ENCODE data around the gene SEMA3G. TPM values are rescaled to one million over a fixed set of nuclear protein-coding genes. Genes with fewer than 3 reads are reported as not detected.

SEMA3G gene
- total RNA-seq, 1 experiment from 2014 or later: 1.6 TPM

- no peak for TF ChIP-seq FOXP1 (CRISPR knock-in tag; IDR thresholded peaks at IDR 0.05; ENCODE audit: borderline replicate concordance)
- no peak for TF ChIP-seq E2F5 (CRISPR knock-in tag; IDR thresholded peaks at IDR 0.05)
- TF ChIP-seq PREB (CRISPR knock-in tag; IDR thresholded peaks at IDR 0.05; ENCODE audit: borderline replicate concordance): no peak
- TF ChIP-seq E2F1 (CRISPR knock-in tag; IDR thresholded peaks at IDR 0.05): no peak
- TF ChIP-seq AR (CRISPR knock-in tag; IDR thresholded peaks at IDR 0.05): no peak
- no peak for TF ChIP-seq MLX (CRISPR knock-in tag; IDR thresholded peaks at IDR 0.05)
- no peak for TF ChIP-seq ZNF423 (CRISPR knock-in tag; IDR thresholded peaks at IDR 0.05)
- no peak for TF ChIP-seq SMAD4 (CRISPR knock-in tag; IDR thresholded peaks at IDR 0.05)
- no peak for TF ChIP-seq ATF3 (CRISPR knock-in tag; conservative IDR thresholded peaks at IDR 0.05)
- TF ChIP-seq JUN (CRISPR knock-in tag; IDR thresholded peaks at IDR 0.05): no peak
- no peak for TF ChIP-seq TP53 (CRISPR knock-in tag; IDR thresholded peaks at IDR 0.05)
- no peak for TF ChIP-seq NFYB (CRISPR knock-in tag; conservative IDR thresholded peaks at IDR 0.05; ENCODE audit: low read depth)
- no peak for TF ChIP-seq GTF2I (CRISPR knock-in tag; conservative IDR thresholded peaks at IDR 0.05)
- TF ChIP-seq MXD4 (CRISPR knock-in tag; IDR thresholded peaks at IDR 0.05; ENCODE audit: borderline replicate concordance): no peak
- TF ChIP-seq EMX1 (CRISPR knock-in tag; IDR thresholded peaks at IDR 0.05): no peak
- TF ChIP-seq ZNF263 (CRISPR knock-in tag; IDR thresholded peaks at IDR 0.05; ENCODE audit: low read depth): no peak
These were observed 6.1 kb downstream of the SEMA3G start (continued) for GRCh38 chr3:52438579-52439425.

GRCh38 chr3:52438104-52438376, 6.9 kb downstream of the SEMA3G start:
- H3K4me1 Mint-ChIP-seq: peaks cover 8% of the 10 kb centered on the region; the same call in 1 of the 2 replicates
- ATAC-seq (no peak), DNase-seq (ENCODE audit: low spot score) (no peak)
- CTCF ChIA-PET: interaction anchor here (0.8 to 1.9 kb wide), 2 partner anchors 26 to 53 kb away, joined by 3 to 6 read pairs; no protein-coding TSS in a partner anchor
- TF ChIP-seq CTCF (IDR thresholded peaks at IDR 0.05) (no peak), ATF6 (CRISPR knock-in tag; IDR thresholded peaks at IDR 0.05) (no peak), CBFB (CRISPR knock-in tag; IDR thresholded peaks at IDR 0.05; ENCODE audit: low read depth) (no peak), SMAD4 (CRISPR knock-in tag; IDR thresholded peaks at IDR 0.05) (no peak), SMAD3 (CRISPR knock-in tag; IDR thresholded peaks at IDR 0.05; ENCODE audit: borderline replicate concordance) (no peak), JAZF1 (CRISPR knock-in tag; IDR thresholded peaks at IDR 0.05) (no peak)
- H3K9me3 Mint-ChIP-seq: no peaks in the 10 kb centered on the region
- no peaks in the 10 kb centered on the region for H3K27me3 Mint-ChIP-seq (ENCODE audit: low read depth)
- POLR2A ChIA-PET: no interaction called here
- H3K4me3 Mint-ChIP-seq: no peak overlapping the region
- no peaks in the 10 kb centered on the region for H3K36me3 Mint-ChIP-seq
- H3K27ac Mint-ChIP-seq: no peak overlapping the region
